Natural killer cell treated with Interleukin-12 subunit alpha and Interleukin-12 subunit beta and Interleukin-15 and Interleukin-18, amount 100 ng/mL, for 72 hours (primary cell): ENCODE results near the gene TRAPPC3. TPM values are rescaled to one million over a fixed set of nuclear protein-coding genes. Genes with fewer than 3 reads are reported as not detected.
A peak's percentile ranks its signal among the peaks of the same experiment; 100 is the strongest.
"Not testable (repeated sequence)": the region's sequence is repeated elsewhere in the genome, so short reads cannot be mapped to it uniquely, and the experiment has no call there.

ENCODE experiments used
- ATAC-seq, 2 donors: fragments of 150-1000 bp; cut with Tn5 transposase in 1 of 2; sonication (Bioruptor Pico), chemical (Tn5 transposase) in 1 of 2; 2 replicates each; pipeline ENCODE4 v1.10.0; 2021
- DNase-seq: peaks from one replicate; pipeline ENCODE4 v3.0.0; 2022; ENCODE audit warnings: low spot score
- H3K27ac Mint-ChIP-seq, 2 donors: 1 replicate in 1 of 2; 2 replicates in 1 of 2; pipeline ENCODE4 v1.8.0; 2022; ENCODE audit warnings: mixed read lengths in 2 of 2, mild to moderate bottlenecking in 1 of 2, moderate library complexity in 1 of 2
- H3K27me3 Mint-ChIP-seq, 2 donors: 1 replicate in 1 of 2; 2 replicates in 1 of 2; pipeline ENCODE4 v1.8.0; 2022; ENCODE audit warnings: mixed read lengths in 2 of 2
- H3K36me3 Mint-ChIP-seq: one replicate; pipeline ENCODE4 v1.8.0; 2022; ENCODE audit warnings: mixed read lengths
- H3K4me1 Mint-ChIP-seq, 2 donors: 1 replicate in 1 of 2; 2 replicates in 1 of 2; pipeline ENCODE4 v1.8.0; 2022; ENCODE audit warnings: low read depth in 2 of 2, mixed read lengths in 2 of 2, mild to moderate bottlenecking in 1 of 2
- H3K4me3 Mint-ChIP-seq: one replicate; pipeline ENCODE4 v1.8.0; 2022; ENCODE audit warnings: mixed read lengths
- H3K9me3 Mint-ChIP-seq: 2 replicates; pipeline ENCODE4 v1.8.0; 2022; ENCODE audit warnings: mixed read lengths
- total RNA-seq, 2 donors: library from RNA; stranded (reverse); gene quantifications; one replicate each; pipeline ENCODE4 v1.2.3, GENCODE V29; 2022

TRAPPC3 gene
- total RNA-seq, 2 donors from 2014 or later: 58.4 to 69.2 TPM

DNA sequence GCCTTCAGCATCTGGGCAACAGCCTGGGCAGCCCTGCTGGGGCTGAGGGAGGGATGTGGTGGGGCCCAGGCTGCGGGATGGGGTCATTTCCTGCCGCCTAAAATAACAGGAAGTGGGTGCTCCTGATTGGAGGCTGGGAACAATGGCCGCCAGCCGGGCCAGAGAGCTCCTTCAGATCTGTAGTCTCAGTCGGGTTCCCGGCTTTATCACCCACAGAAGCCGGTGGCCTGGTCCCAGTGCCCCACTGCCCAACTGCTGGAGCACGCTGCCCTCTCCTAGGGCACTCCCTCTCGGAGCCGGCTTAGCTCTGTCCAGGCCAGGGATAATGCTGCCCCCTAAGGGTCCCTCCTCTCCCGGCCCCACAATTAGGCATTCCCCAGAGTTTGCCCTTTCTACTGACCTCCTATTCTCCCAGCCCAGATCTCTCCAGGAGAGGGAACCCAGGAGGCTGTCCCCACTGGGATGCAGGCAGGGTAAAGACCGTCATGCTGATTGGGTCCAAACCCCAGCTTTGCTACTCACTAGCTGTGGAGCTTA is 11.7 kb upstream of the TRAPPC3 start:
- DNase-seq (peak; percentile 84), ATAC-seq (peak; percentile 76 to 79)
- Mint-ChIP-seq H3K27ac (peak overlapping the region; percentile 96 to 97), H3K4me3 (peak overlapping the region; percentile 89), H3K36me3 (peaks cover 6% of the 10 kb centered on the region), H3K4me1 (peaks cover 59 to 63% of the 10 kb centered on the region in 2 donors), H3K27me3 (no peaks in the 10 kb centered on the region), H3K9me3 (no peaks in the 10 kb centered on the region)

DNA sequence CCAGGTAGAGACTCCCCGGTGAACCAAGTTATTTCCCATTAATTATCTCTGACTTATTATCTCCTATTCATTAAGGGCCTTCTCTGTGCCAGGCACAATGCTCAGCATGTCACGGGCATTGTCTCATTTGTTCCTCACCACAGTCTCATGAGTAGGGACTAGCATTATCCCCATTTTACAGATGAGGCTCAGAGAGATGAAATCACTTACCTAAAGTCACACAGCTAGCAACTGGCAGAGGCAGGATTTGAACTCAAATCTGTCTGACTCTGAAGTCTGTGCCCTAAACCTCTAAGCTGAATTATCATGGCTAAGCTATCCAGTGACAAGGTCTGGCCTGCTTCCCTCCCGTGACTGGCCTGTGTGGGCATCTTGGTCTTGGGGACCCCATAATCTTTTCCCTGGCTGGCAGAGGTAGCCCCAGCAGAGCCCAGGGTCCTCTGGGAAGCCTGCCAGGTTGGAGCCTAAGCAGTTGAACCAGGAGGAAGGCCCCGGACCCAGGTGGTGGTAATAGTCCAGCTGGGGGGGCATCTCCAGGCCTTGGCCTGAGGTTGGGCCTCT is 11.2 kb upstream of the TRAPPC3 start:
- DNase-seq: no peak
- no peaks in the 10 kb centered on the region for H3K27me3 Mint-ChIP-seq
- peaks cover 6% of the 10 kb centered on the region for H3K36me3 Mint-ChIP-seq
- H3K9me3 Mint-ChIP-seq: no peaks in the 10 kb centered on the region
- peak overlapping the region; percentile 89 for H3K4me3 Mint-ChIP-seq
- peaks cover 59 to 63% of the 10 kb centered on the region in 2 donors for H3K4me1 Mint-ChIP-seq
- peak overlapping the region; percentile 96 to 97 for H3K27ac Mint-ChIP-seq
- ATAC-seq: no peak

- Mint-ChIP-seq H3K9me3 (no peaks in the 10 kb centered on the region), H3K36me3 (peaks cover 6% of the 10 kb centered on the region), H3K4me1 (peaks cover 58 to 62% of the 10 kb centered on the region in 2 donors), H3K4me3 (peak overlapping the region; percentile 89), H3K27ac (peak overlapping the region; percentile 96 to 97), H3K27me3 (no peaks in the 10 kb centered on the region)
- no peak for DNase-seq
- no peak for ATAC-seq
These were observed 10.5 kb upstream of the TRAPPC3 start for GRCh38 chr1:36159614-36160387.

GRCh38 chr1:36158827-36159252 is 9.6 kb upstream of the TRAPPC3 start:
- not testable (repeated sequence) for H3K36me3 Mint-ChIP-seq, H3K27me3 Mint-ChIP-seq, H3K9me3 Mint-ChIP-seq, DNase-seq, ATAC-seq
- H3K27ac Mint-ChIP-seq: peak overlapping the region; percentile 96 to 97
- H3K4me3 Mint-ChIP-seq: peak overlapping the region; percentile 89
- peaks cover 58 to 59% of the 10 kb centered on the region in 2 donors for H3K4me1 Mint-ChIP-seq

DNA sequence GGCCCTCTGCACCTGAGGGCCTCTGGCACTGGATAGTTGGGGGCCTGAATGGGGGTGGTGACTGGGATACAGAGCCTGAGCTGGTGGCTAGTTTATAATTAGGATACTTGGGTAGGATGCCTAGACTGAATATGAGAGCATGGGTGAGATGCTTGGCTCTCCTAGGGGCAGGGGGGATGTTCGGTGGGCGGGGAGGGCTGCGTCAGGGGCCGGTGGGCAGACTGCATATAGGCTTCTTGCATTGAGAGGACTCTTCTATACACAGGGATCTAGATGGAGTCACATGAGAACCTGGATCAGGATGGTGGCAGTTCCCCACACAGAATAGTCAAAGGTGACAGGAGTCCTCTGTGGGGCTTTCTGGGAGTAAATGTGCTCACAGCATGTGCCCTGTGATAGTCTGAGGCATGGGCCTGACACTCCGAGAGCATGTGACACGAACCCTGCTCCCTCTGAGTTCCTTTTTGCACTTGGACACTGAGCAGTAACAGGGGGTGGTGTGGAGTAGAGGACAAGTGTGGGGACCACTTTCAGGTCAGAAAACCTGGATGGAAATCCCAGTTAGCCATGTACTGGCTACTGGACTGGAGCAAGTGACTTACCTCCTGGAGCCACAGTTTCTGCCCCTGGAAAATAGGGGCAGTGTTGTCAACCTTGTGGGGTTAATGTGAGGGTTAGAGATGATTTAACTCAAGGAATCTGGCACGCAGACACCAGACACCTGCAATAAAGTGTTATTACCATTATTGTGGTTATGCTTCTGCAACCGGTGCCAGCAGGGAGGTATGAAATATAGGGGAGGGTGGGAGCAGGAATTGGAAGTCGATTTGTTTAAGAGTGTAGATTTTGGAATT is 8.9 kb upstream of the TRAPPC3 start:
- Mint-ChIP-seq H3K27me3 (no peaks in the 10 kb centered on the region), H3K4me1 (peaks cover 63 to 64% of the 10 kb centered on the region in 2 donors), H3K4me3 (peak overlapping the region; percentile 86), H3K36me3 (peaks cover 6% of the 10 kb centered on the region), H3K27ac (peak overlapping the region; percentile 79 to 90), H3K9me3 (no peaks in the 10 kb centered on the region)
- ATAC-seq (no peak), DNase-seq (no peak)

DNA sequence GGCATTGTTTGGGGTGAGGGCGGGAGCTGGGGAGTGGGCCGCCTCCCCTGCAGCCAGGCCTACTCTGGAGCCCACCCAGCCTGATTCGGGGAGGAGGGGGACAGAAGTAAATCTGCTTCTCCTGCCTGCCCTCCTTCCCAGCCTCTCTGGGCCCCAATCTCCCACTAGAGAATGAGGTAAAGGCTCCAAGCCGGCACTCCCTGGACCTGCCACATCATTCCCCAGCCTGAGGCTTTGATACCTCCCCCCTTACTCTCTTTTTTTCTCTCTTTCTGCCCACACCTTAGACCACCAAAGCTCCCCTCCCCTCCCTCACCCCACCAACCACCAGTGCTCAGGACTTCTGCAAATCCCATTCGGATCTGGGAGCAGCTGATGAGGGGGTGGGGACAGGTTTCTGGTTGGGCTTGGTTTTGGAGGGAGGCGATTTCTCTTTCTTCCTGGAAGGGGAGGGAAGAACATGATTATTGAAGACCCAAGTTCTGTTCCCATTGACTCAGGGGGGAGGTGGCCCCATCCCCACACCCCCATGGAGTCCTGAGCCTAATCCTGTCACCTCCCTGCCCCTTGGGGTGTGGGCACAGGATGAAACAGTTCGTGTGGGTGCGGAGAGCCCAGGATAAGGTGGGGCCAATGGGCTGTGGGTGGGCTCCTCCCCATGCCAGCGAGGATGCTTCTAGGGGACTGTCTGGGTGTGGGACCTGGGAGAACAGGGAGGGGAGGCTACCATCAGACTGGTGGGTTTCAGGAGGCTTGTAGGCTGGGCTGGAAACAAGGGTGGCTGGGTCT is 8.0 kb upstream of the TRAPPC3 start:
- Mint-ChIP-seq H3K9me3 (no peaks in the 10 kb centered on the region), H3K4me1 (peaks cover 62 to 65% of the 10 kb centered on the region in 2 donors), H3K27ac (peak overlapping the region; percentile 79 to 90), H3K4me3 (peak overlapping the region; percentile 86), H3K36me3 (peaks cover 6% of the 10 kb centered on the region), H3K27me3 (no peaks in the 10 kb centered on the region)
- ATAC-seq (no peak), DNase-seq (no peak)

DNA sequence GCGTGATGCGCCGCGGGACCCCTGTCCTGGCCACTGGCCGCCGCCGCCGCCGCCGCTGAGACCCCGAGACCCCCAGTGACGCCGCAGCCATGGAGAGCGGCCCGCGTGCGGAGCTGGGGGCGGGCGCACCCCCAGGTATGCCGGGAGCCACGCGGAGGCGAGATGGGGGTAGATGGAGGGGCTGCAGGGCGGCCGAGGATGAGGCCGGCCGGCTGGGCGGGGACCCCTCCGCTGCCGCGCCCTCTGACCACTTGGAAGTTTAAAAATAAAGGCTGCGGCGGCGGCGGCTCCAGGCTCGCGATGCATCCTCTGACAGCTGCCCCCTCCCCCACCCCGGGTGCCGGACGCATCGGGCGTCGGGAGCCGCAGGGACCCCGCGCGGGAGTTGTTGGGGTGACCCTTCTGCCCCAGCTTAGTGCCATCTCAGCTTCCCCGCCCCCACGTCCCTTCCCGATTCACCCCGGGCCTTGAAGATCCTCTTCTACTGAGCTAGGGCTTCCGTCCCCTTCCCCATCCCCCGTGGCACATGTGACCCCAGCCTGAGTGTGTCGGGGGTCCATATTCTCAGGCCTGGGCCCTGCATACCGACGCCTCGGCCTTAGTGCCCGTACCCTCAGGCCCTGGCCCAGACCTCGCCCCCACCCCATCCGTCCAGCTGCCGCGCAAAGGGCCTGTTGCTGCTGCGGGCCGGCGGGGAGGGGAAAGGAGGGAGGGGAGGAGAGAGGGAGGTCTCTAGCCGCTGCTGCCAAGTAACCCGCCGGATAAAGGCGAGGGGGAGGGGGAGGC is 7.2 kb upstream of the TRAPPC3 start:
- ATAC-seq (peak; percentile 20 to 36), DNase-seq (peak; percentile 69)
- Mint-ChIP-seq H3K4me3 (peak overlapping the region; percentile 86), H3K36me3 (peaks cover 2% of the 10 kb centered on the region), H3K9me3 (no peaks in the 10 kb centered on the region), H3K27ac (peak overlapping the region; percentile 79 to 90), H3K4me1 (peaks cover 61 to 65% of the 10 kb centered on the region in 2 donors), H3K27me3 (no peaks in the 10 kb centered on the region)

DNA sequence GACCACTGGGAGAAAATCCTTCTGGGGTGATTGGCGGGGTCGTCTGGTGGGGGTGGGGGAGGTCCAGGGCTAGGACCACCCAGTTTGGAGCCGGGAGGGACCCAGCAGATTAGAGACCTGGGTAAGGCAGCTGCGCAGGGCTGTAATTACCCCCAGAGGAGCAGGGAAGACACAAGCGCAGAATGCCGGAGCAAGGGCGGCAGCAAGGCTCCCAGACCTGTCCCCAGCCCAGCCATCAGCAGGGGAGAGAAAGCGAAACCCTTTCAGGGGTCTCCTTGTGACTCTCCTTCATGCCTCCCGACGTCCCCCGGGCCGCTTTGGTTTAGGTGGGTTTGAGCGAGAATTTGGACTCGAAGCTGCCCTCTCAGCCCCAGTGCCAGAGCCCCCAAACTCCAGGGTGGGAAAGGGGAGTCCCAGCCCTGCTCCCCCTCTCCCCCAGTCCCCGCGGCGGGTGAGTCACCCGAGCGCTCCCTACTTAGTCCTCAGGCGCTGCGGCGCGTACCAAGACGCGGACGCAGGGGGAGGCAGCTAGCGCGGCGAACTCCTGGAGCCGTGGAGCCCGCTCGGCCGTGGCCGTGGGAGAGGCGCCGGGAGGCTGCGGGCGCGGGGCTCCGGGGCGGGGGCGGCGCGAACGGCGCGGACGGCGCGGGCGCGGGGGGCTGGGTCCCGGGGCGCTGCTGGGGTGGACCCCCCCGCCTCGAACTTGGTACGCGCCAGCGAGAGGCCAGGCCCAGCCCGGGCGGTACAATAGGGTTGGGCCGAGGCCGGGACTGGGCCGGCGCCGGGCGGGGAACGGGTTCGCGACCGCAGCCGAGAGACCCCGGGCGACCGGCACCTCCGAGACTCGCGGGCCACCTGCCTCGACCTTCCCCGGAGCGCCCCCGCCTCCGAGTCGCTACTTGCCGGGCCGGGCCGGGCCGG is 6.4 kb upstream of the TRAPPC3 start, which contains the start of gene MAP7D1:
Gene MAP7D1, plus strand, starts transcription at position 753 of the 921 bp plus-strand sequence. CDS start 258 bp downstream, outside the sequence.
- peak; percentile 90 for DNase-seq
- Mint-ChIP-seq H3K27me3 (no peaks in the 10 kb centered on the region), H3K4me1 (peaks cover 61 to 64% of the 10 kb centered on the region in 2 donors), H3K4me3 (peak within 1 kb of the TSS; percentile 86), H3K9me3 (no peaks in the 10 kb centered on the region), H3K27ac (peak within 1 kb of the TSS; percentile 92 to 97), H3K36me3 (no peaks in the 10 kb centered on the region)
- peak; percentile 87 to 89 for ATAC-seq

DNA sequence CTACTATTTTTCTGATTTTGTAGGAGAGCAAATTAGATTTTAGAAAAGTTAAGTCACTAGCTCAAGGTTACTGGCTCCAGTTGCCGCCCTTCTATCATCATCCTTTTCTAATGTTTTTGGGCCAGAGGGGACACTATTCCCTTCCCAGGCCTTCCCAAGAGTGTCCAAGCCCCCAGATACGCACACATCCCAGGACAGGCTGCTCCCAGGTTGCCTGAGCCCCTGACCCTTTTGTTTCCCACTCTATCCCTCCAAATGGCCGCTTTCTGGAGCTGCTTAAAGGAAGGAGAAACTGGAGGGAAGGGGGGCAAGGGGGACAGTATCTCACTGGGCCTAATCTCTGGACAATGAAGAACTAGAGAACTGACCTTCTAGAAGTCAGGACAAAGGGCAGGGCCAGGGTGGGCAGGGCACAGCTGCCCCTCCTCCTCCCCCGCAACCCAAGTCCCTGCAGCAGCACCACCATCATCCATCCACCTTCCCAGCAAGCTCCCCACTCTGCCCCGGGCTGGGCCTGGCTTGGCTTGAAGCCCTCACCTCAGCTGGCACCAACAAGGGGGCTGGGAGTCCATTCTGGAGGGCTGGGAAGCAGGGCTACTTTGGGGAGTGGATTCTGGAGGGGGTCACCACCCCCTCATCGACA is 5.6 kb upstream of the TRAPPC3 start:
- no peaks in the 10 kb centered on the region for H3K36me3 Mint-ChIP-seq
- ATAC-seq: no peak
- peak overlapping the region; percentile 74 for H3K4me3 Mint-ChIP-seq
- no peaks in the 10 kb centered on the region for H3K27me3 Mint-ChIP-seq
- peak overlapping the region; percentile 92 to 97 for H3K27ac Mint-ChIP-seq
- no peak for DNase-seq
- no peaks in the 10 kb centered on the region for H3K9me3 Mint-ChIP-seq
- H3K4me1 Mint-ChIP-seq: peaks cover 61 to 64% of the 10 kb centered on the region in 2 donors

DNA sequence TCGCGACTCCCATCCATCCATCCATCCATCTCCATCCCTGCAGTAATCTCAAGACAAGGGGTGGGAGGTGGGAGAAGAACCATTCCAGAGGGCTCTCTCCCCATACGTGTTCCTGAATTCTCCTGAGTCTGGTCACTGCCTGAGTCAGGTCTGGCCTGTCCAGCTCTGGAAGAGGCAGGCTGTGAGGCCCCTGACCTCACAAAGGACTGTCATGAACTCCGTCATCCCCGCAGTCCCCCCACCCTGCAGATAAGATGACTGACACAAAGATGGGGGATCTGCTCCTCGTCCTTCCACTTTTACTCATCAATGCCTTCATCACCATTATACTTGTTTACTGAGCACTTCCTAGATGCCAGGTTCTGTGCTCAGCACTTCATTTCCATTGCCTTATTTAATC is 5.0 kb upstream of the TRAPPC3 start:
- no peak for DNase-seq
- Mint-ChIP-seq H3K4me1 (peaks cover 61 to 64% of the 10 kb centered on the region in 2 donors), H3K27ac (peak overlapping the region; percentile 92 to 97), H3K27me3 (no peaks in the 10 kb centered on the region), H3K36me3 (no peaks in the 10 kb centered on the region), H3K9me3 (no peaks in the 10 kb centered on the region), H3K4me3 (peak overlapping the region; percentile 74)
- no peak for ATAC-seq

DNA sequence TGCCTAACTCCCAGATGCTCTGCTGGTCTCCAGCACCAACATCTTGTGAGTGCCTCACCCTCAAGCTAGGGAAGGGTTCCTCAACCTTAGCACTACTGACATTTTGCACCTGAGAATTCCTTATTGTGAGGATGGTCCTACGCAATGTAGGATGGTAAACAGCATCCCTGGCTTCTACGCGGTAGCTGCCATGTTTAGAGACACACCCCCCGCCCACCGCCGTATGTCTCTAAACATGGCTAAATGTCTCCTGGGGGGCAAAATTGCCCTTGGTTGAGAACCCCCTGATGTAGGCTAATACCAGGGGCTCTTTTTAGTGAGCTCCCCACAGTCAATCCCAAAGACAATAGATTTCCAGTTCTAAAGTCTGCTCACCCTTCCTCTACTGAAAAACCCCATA is 4.2 kb upstream of the TRAPPC3 start:
- peaks cover 58 to 64% of the 10 kb centered on the region in 2 donors for H3K4me1 Mint-ChIP-seq
- no peak for DNase-seq
- no peak for ATAC-seq
- H3K9me3 Mint-ChIP-seq: no peaks in the 10 kb centered on the region
- H3K36me3 Mint-ChIP-seq: no peaks in the 10 kb centered on the region
- H3K4me3 Mint-ChIP-seq: no peak overlapping the region
- H3K27ac Mint-ChIP-seq: peak overlapping the region; percentile 92 to 97
- H3K27me3 Mint-ChIP-seq: no peaks in the 10 kb centered on the region
